Uterus (tissue), 4 donors: Measurements from ENCODE around the gene DDX39A. TPM values are rescaled to one million over a fixed set of nuclear protein-coding genes. Genes with fewer than 3 reads are reported as not detected.

Source experiments
- DNase-seq, 2 donors: peaks; one replicate each; pipeline ENCODE4 v3.0.0-alpha.2; 2019 to 2020
- H3K27ac ChIP-seq, 2 donors: fragments of 200-600 bp; sonication (generic); 1 replicate in 1 of 2; 2 replicates in 1 of 2; pipeline ENCODE4 v1.5.1; 2016 to 2018
- H3K27me3 ChIP-seq, 2 donors: fragments of 200-600 bp; sonication (generic); one replicate each; pipeline ENCODE4 v1.5.1; 2018 to 2019; ENCODE audit warnings: control low read depth in 1 of 2
- H3K36me3 ChIP-seq, 2 donors: fragments of 200-600 bp; sonication (generic); one replicate each; pipeline ENCODE4 v1.5.1; 2019; ENCODE audit warnings: control low read depth in 1 of 2
- H3K4me1 ChIP-seq, 2 donors: fragments of 200-600 bp; sonication (generic); one replicate each; pipeline ENCODE4 v1.5.1; 2018 to 2019; ENCODE audit warnings: control low read depth in 1 of 2
- H3K4me3 ChIP-seq, 2 donors: fragments of 200-600 bp; sonication (generic); 1 replicate in 1 of 2; 2 replicates in 1 of 2; pipeline ENCODE4 v1.5.1; 2018 to 2019; ENCODE audit warnings: mild to moderate bottlenecking in 1 of 2
- H3K9me3 ChIP-seq, 2 donors: fragments of 200-600 bp; sonication (generic); one replicate each; pipeline ENCODE4 v1.5.1; 2019; ENCODE audit warnings: control low read depth in 1 of 2
- POLR2A ChIP-seq, 2 donors: fragments of 450-650 bp; IDR thresholded peaks; one replicate each; pipeline ENCODE4 v1.6.1; 2016; ENCODE audit warnings: antibody characterized with exemption in 2 of 2, mild to moderate bottlenecking in 1 of 2, moderate library complexity in 1 of 2
- intact Hi-C: fragments of 100-400 bp; cut with DNase I; formaldehyde crosslinking; loops from one replicate; pipeline ENCODE4 v1.15.1; 2023; ENCODE audit warnings: low total_unique reads
- total RNA-seq, 4 donors: library from RNA; depleted of rRNA in 3 of 4; stranded (reverse); fragments of >200 nt in 3 of 4; gene quantifications; one replicate each; pipeline versions ENCODE4 v1.1.0 to v1.2.4, GENCODE V29; 2014 to 2023
- TF ChIP-seq, protein P1 (sequence below), 4 experiments: fragments of 200-600 bp in 2 of 4; fragments of 450-650 bp in 2 of 4; sonication (generic) in 2 of 4; IDR thresholded peaks; one replicate each; pipeline ENCODE4 v1.5.1; 2016 to 2019; ENCODE audit warnings: antibody characterized with exemption in 4 of 4, mild to moderate bottlenecking in 2 of 4, moderate library complexity in 1 of 4
- donor health status: DM: yes; HTN: yes; CAD: no.

The DDX39A gene
- total RNA-seq, 4 donors from 2014 or later: 41.3 to 91.2 (median 52.8) TPM

DNA sequence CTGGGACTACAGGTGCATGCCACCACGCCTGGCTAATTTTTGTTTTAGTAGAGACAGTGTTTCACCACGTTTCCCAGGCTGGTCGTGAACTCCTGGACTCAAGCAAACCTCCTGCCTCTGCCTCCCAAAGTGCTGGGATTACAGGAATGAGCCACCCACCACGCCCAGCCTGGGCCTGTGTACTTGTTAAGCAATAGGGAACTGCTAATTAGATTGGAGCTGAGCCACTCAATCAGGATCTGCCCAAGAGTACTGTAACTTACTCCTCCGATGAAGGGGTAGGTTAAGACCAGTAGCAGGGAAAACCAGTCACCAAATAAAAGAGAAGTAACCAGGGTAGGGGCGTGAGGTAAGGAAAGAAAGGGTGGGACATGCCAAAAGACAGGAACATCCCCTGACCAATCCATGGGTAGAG lies 2.3 kb downstream of the DDX39A start:
- TF ChIP-seq POLR2A (IDR thresholded peaks at IDR 0.05): no peak
- TF ChIP-seq, protein P1, sequence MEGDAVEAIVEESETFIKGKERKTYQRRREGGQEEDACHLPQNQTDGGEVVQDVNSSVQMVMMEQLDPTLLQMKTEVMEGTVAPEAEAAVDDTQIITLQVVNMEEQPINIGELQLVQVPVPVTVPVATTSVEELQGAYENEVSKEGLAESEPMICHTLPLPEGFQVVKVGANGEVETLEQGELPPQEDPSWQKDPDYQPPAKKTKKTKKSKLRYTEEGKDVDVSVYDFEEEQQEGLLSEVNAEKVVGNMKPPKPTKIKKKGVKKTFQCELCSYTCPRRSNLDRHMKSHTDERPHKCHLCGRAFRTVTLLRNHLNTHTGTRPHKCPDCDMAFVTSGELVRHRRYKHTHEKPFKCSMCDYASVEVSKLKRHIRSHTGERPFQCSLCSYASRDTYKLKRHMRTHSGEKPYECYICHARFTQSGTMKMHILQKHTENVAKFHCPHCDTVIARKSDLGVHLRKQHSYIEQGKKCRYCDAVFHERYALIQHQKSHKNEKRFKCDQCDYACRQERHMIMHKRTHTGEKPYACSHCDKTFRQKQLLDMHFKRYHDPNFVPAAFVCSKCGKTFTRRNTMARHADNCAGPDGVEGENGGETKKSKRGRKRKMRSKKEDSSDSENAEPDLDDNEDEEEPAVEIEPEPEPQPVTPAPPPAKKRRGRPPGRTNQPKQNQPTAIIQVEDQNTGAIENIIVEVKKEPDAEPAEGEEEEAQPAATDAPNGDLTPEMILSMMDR (IDR thresholded peaks at IDR 0.05): no peak
- no peaks in the 10 kb centered on the region for H3K27me3 ChIP-seq
- H3K27ac ChIP-seq: no peak overlapping the region
- no peaks in the 10 kb centered on the region for H3K9me3 ChIP-seq
- H3K4me3 ChIP-seq: no peak overlapping the region
- H3K4me1 ChIP-seq: peaks cover 3 to 12% of the 10 kb centered on the region in 2 donors
- H3K36me3 ChIP-seq: no peaks in the 10 kb centered on the region
- DNase-seq: no peak
- intact Hi-C loops: no loop called here

DNA sequence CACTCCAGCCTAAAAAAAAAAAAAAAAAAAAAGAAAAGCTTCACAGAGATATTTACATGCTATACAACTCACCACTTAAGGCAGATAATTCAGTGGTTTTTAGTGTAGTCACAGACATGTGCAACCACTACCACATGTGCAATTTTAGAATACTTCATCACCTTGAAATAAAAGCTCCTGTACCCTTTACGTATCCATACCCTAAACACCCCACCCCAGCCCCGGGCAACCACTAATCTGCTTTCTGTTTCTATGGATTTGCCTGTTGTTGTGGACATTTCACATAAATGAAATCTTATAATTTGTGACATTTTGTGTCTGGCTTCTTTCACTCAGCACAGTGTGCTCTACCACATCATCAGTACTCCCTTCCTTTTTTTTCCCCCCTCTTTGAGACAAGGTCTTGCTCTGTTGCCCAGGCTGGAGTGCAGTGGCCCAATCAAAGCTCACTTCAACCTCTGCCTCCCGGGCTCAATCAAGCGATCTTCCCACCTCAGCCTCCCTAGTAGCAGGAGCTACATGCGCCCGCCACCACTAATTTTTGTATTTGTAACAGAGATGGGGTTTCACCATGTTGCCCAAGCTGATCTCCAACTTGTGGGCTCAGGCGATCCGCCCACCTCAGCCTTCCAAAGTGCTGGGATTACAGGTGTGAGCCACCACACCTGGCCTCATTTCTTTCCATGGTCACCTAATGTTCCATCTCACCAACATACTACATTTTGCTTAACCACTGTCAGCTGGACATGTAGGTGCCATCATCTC lies 4.0 kb downstream of the DDX39A start:
- no peaks in the 10 kb centered on the region for H3K9me3 ChIP-seq
- no peak overlapping the region for H3K27ac ChIP-seq
- H3K27me3 ChIP-seq: no peaks in the 10 kb centered on the region
- H3K4me1 ChIP-seq: peaks cover 3 to 12% of the 10 kb centered on the region in 2 donors
- H3K36me3 ChIP-seq: no peaks in the 10 kb centered on the region
- intact Hi-C loops: no loop called here
- TF ChIP-seq, protein P1 (IDR thresholded peaks at IDR 0.05): no peak
- TF ChIP-seq POLR2A (IDR thresholded peaks at IDR 0.05): no peak
- no peak overlapping the region for H3K4me3 ChIP-seq
- DNase-seq: no peak

DNA sequence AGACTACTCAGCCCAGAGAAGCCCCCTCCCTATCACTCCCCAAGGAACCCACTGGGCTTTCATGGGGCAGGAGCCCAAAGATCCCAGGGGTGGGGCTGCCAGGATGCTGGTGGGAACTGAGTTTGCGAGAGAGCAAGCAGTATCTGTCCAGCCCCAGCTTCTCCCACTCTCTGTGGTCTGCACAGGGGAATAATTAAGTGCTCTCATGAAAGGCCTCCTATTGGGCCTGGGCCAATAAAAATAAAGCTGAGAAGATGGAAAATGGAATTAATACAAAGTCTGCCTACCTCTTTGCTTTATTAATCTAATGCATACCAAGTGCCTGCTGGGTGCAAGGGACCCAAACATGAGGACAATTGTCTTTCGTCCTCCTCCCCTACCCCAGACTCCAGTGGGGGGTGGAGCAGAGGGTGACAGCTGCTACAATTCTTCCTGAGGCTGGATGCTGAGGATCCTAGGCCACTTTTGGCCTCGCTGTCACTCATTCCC lies 5.4 kb downstream of the DDX39A start:
- no peak for TF ChIP-seq POLR2A (IDR thresholded peaks at IDR 0.05)
- TF ChIP-seq, protein P1 (IDR thresholded peaks at IDR 0.05): no peak
- DNase-seq: no peak
- Histone ChIP-seq H3K9me3 (no peaks in the 10 kb centered on the region), H3K27me3 (no peaks in the 10 kb centered on the region), H3K4me3 (no peak overlapping the region), H3K36me3 (no peaks in the 10 kb centered on the region), H3K4me1 (peaks cover 3 to 12% of the 10 kb centered on the region in 2 donors), H3K27ac (peak overlapping the region; percentile 15 to 24)
- intact Hi-C loops: no loop called here

DNA sequence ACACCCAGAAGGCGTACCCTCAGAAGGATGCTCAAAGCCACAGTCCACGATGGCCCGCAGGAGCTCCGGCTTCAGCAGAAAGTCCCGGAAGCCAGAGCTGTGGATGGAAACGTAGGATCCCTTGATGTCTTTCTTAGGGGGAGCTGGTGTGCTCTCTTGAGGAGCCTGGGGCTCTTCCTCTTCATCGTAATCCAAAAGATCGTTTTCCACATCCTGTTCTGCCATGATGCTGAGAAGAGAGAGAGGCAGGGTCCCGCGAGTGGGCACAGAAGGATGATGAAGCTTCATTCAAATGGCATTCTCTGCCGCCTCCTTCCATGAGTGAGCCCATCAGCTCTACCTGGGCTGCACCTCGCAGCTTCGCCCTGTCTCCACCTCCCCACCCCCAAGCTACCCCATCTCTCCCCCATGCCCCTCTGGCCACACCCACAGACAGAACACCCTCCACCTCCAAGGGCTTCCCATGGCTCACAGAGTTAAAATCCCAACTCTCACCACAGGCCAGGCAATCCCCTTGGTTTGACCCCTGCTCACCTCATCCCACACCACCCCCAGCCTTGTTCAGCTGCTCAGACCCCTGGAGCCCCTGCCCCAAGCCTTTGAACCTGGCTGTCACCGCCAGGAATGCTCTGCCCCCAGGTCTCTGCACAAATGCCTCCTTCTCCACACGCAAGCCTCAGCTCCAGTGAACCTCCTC lies 6.0 kb downstream of the DDX39A start:
- H3K4me1 ChIP-seq: peaks cover 3 to 12% of the 10 kb centered on the region in 2 donors
- no peaks in the 10 kb centered on the region for H3K36me3 ChIP-seq
- H3K9me3 ChIP-seq: no peaks in the 10 kb centered on the region
- no peaks in the 10 kb centered on the region for H3K27me3 ChIP-seq
- TF ChIP-seq POLR2A (IDR thresholded peaks at IDR 0.05): no peak
- H3K4me3 ChIP-seq: no peak overlapping the region
- peak overlapping the region; percentile 15 to 24 for H3K27ac ChIP-seq
- no peak for DNase-seq
- intact Hi-C loops: no loop called here

DNA sequence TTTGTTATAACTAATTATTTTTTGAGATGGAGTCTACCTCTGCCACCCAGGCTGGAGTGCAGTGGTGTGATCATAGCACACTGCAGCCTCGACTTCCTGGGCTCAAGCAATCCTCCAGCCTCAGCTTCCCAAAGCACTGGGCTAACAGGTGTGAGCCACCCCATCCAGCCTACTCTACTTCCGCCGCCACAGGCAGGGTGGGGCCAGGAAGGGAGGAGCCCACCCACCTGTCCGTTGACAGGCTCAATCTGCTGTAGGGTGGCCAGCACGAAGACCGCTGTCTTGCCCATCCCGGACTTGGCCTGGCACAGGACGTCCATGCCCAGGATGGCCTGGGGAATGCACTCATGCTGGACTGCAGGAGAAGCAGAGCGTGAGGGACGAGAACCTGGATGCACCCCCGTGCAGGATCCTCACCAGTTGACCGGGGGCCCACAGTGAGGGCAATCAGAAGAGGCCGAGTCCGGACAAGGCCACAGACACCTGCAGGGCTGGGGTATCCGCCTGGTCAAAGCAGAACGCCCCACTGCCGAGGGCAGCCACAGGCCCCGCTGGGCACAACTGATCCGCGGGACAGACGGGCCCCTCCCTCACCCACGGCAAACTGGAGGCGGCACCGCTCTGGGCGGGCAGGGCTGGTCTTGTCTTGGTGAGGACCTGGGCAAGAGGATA lies 6.7 kb downstream of the DDX39A start:
- no peaks in the 10 kb centered on the region for H3K36me3 ChIP-seq
- no peaks in the 10 kb centered on the region for H3K27me3 ChIP-seq
- H3K4me3 ChIP-seq: no peak overlapping the region
- DNase-seq: no peak
- intact Hi-C loops: no loop called here
- H3K4me1 ChIP-seq: peaks cover 3 to 6% of the 10 kb centered on the region in 2 donors
- no peak for TF ChIP-seq POLR2A (IDR thresholded peaks at IDR 0.05)
- H3K9me3 ChIP-seq: no peaks in the 10 kb centered on the region
- no peak overlapping the region for H3K27ac ChIP-seq

DNA sequence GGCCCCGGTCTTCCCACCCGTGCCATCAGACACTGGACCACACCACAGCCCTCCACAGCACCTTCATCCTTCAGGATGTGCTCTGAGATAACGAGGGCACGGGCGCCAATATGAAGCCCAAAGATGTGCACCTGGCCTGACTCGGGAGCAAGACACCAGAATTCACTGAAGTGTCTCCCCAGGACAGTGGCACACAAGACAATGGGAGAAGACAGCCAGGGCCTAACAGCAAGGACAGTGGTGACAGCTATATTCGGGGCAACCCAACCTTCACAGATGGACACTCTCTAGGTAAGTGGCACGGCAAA lies 7.2 kb downstream of the DDX39A start:
- H3K9me3 ChIP-seq: no peaks in the 10 kb centered on the region
- H3K4me3 ChIP-seq: no peak overlapping the region
- intact Hi-C loops: no loop called here
- no peaks in the 10 kb centered on the region for H3K27me3 ChIP-seq
- TF ChIP-seq POLR2A (IDR thresholded peaks at IDR 0.05): no peak
- TF ChIP-seq, protein P1 (IDR thresholded peaks at IDR 0.05): no peak
- DNase-seq: no peak
- H3K4me1 ChIP-seq: peaks cover 3% of the 10 kb centered on the region in 2 donors
- no peak overlapping the region for H3K27ac ChIP-seq
- H3K36me3 ChIP-seq: no peaks in the 10 kb centered on the region
